Panc1 (cell line): ENCODE measurements around the gene DDI2. TPM values are rescaled to one million over a fixed set of nuclear protein-coding genes. Genes with fewer than 3 reads are reported as not detected.

Experiments used
- ATAC-seq: fragments of 200-7000 bp; cut with Tn5 transposase; 2 replicates; pipeline ENCODE4 v1.9.1; 2020; ENCODE audit warnings: mild to moderate bottlenecking, moderate library complexity
- BruUV-seq: library from RNA; stranded (reverse); fragments of 400-500 nt; replicated peaks from 2 replicates; lab custom pipeline; 2021; lab: Mats Ljungman, UMichigan
- CTCF ChIA-PET: fragments of 300-600 bp; sonication (Branson Sonifier 250); formaldehyde crosslinking; loops from one replicate; lab custom pipeline; 2022; ENCODE audit warnings: antibody characterized with exemption; lab: Charles Lee
- POLR2A ChIA-PET: fragments of 300-600 bp; sonication (Branson Sonifier 250); formaldehyde crosslinking; loops from one replicate; lab custom pipeline; 2022; ENCODE audit warnings: antibody characterized with exemption; lab: Charles Lee
- DNase-seq: peaks from one replicate; pipeline ENCODE4 v3.0.0-alpha.2; 2010; ENCODE audit warnings: low read depth, low spot score
- H3K27ac ChIP-seq: 2 replicates; pipeline ENCODE4 v1.5.1; 2011; ENCODE audit warnings: mild to moderate bottlenecking, low read length, inconsistent platforms
- H3K27me3 ChIP-seq: fragments of 200-500 bp; sonication (Bioruptor generic); 2 replicates; pipeline ENCODE4 v1.6.0; 2014; ENCODE audit warnings: low read length, inconsistent platforms; ENCODE audit not compliant: control insufficient read depth, insufficient read depth
- H3K36me3 ChIP-seq: fragments of 200-500 bp; sonication (Bioruptor generic); 2 replicates; pipeline ENCODE4 v1.5.1; 2014; ENCODE audit warnings: inconsistent platforms, mild to moderate bottlenecking, low read length, moderate library complexity; ENCODE audit not compliant: control insufficient read depth, insufficient read depth
- H3K4me1 ChIP-seq: 2 replicates; pipeline ENCODE4 v1.5.1; 2011; ENCODE audit warnings: inconsistent platforms, mild to moderate bottlenecking, low read length, moderate library complexity; ENCODE audit not compliant: control insufficient read depth, insufficient read depth
- H3K4me3 ChIP-seq, 2 experiments: 2 replicates each; pipeline ENCODE4 v1.5.1; 2011 to 2012; ENCODE audit warnings: low read depth in 2 of 2, low read length in 2 of 2, mild to moderate bottlenecking in 2 of 2, inconsistent platforms in 1 of 2, moderate library complexity in 1 of 2
- H3K9me3 ChIP-seq: fragments of 200-500 bp; sonication (Bioruptor generic); 2 replicates; pipeline ENCODE4 v1.5.1; 2014; ENCODE audit warnings: low read depth, mild to moderate bottlenecking, inconsistent platforms, low read length, moderate library complexity; ENCODE audit not compliant: control insufficient read depth, insufficient read depth
- CTCF ChIP-seq: fragments of 450-650 bp; IDR thresholded peaks from 2 replicates; pipeline ENCODE4 v1.5.1; 2017; ENCODE audit warnings: mild to moderate bottlenecking
- POLR2AphosphoS5 ChIP-seq: IDR thresholded peaks from 2 replicates; pipeline ENCODE4 v1.6.1; 2012; ENCODE audit warnings: mild to moderate bottlenecking, low read depth, low read length, moderate library complexity
- SIN3A ChIP-seq: IDR thresholded peaks from 2 replicates; pipeline ENCODE4 v1.6.1; 2012; ENCODE audit warnings: low read depth, mild to moderate bottlenecking, low read length, moderate library complexity, borderline replicate concordance; ENCODE audit not compliant: insufficient read depth
- TCF7L2 ChIP-seq: IDR thresholded peaks from 2 replicates; pipeline ENCODE4 v1.6.1; 2011; ENCODE audit warnings: mild to moderate bottlenecking, low read depth, low read length, inconsistent platforms
- in situ Hi-C: cut with HindIII; loops from 2 replicates; pipeline ENCODE4 v1.10.0; 2016; ENCODE audit warnings: low sequenced_read_pairs, low pct_unique_long_range_greater_than_20kb
- intact Hi-C: fragments of 100-400 bp; cut with micrococcal nuclease; formaldehyde crosslinking; loops from one replicate; pipeline ENCODE4 v1.10.0; 2022; ENCODE audit not compliant: unreplicated experiment
- total RNA-seq: library from RNA; stranded (reverse); gene quantifications from one replicate; pipeline ENCODE4 v1.2.1, GENCODE V29; 2021; ENCODE audit not compliant: unreplicated experiment
- TF ChIP-seq, protein P1 (sequence below), 2 experiments: IDR thresholded peaks; 2 replicates each; pipeline ENCODE4 v1.6.1; 2011 to 2012; ENCODE audit warnings: low read depth in 2 of 2, control low read depth in 1 of 2, low read length in 1 of 2, mild to moderate bottlenecking in 1 of 2, moderate library complexity in 1 of 2; ENCODE audit not compliant: insufficient read depth in 1 of 2

Gene DDI2
- total RNA-seq, 1 experiment from 2014 or later, result 27.7 TPM

- H3K36me3 ChIP-seq, result no peaks in the 10 kb centered on the region
- CTCF ChIA-PET, result no interaction called here
- DNase-seq, result no peak
- H3K4me1 ChIP-seq, result no peaks in the 10 kb centered on the region
- ATAC-seq, result no peak
- no peaks in the 10 kb centered on the region for H3K27me3 ChIP-seq
- in situ Hi-C loops (no loop called here), intact Hi-C loops (no loop called here)
- H3K4me3 ChIP-seq, result no peak overlapping the region
- H3K9me3 ChIP-seq, result no peaks in the 10 kb centered on the region
- H3K27ac ChIP-seq, result no peak overlapping the region
- POLR2A ChIA-PET, result no interaction called here
- BruUV-seq, result no TSS peak
- TF ChIP-seq POLR2AphosphoS5 (no peak), CTCF (no peak), SIN3A (no peak), TCF7L2 (no peak)
- TF ChIP-seq, protein P1, sequence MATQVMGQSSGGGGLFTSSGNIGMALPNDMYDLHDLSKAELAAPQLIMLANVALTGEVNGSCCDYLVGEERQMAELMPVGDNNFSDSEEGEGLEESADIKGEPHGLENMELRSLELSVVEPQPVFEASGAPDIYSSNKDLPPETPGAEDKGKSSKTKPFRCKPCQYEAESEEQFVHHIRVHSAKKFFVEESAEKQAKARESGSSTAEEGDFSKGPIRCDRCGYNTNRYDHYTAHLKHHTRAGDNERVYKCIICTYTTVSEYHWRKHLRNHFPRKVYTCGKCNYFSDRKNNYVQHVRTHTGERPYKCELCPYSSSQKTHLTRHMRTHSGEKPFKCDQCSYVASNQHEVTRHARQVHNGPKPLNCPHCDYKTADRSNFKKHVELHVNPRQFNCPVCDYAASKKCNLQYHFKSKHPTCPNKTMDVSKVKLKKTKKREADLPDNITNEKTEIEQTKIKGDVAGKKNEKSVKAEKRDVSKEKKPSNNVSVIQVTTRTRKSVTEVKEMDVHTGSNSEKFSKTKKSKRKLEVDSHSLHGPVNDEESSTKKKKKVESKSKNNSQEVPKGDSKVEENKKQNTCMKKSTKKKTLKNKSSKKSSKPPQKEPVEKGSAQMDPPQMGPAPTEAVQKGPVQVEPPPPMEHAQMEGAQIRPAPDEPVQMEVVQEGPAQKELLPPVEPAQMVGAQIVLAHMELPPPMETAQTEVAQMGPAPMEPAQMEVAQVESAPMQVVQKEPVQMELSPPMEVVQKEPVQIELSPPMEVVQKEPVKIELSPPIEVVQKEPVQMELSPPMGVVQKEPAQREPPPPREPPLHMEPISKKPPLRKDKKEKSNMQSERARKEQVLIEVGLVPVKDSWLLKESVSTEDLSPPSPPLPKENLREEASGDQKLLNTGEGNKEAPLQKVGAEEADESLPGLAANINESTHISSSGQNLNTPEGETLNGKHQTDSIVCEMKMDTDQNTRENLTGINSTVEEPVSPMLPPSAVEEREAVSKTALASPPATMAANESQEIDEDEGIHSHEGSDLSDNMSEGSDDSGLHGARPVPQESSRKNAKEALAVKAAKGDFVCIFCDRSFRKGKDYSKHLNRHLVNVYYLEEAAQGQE (IDR thresholded peaks at IDR 0.05; ENCODE audit: insufficient read depth in 1 of 2, low read depth in 2 of 2, low read length in 1 of 2), result no peak
Observed at GRCh38 chr1:15676010-15676409, 58.8 kb downstream of the DDI2 start.

DNA sequence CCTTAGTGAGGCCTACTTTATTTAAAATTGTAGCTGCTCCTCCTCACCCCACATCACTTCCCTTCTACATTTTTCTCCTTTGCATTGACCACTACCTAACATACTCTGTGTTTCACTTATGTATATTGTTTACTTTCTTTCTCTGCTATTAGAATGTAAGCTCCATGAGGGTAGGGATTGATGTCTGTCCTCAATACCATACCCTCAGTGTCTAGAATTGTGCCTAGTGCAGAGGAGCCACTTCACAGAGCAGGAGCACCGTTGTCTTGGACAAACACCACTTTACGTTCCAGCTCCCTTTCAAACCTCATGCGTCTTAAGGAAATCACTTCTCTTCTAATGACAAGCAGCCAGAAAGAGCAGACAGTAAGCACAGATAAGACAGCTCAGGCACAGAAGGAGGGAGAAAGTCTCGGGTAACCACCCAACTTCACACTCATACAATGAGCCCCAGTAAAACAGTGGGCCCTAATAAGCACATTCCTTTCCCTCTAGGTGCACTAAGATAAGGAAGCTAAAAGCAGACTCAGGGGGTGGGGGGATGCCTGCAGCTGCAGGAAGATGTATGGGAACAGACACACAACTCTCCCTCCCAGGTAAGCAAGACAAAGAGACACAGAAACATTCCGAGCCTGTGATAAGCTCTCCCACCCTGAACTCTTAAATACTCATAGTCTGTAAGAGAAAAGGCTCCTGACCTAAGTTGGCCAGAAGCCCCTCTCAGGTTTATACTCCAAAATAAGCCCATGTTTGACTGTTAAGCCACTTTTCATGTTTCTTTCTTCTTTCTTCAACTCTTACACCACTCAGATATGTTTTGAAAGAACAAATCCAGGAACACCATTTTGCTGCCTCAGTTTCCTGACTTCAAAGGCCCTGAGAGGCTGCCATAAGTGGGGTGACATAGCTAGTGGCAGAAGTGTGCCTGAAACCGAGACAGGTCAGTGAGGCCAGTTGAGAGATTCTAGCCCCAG lies 59.7 kb downstream of the DDI2 start:
- no peak for DNase-seq
- POLR2A ChIA-PET, result interaction anchor here (0.6 to 1.2 kb wide), 2 partner anchors 13 to 72 kb away, joined by 3 read pairs; no protein-coding TSS in a partner anchor
- BruUV-seq, result no TSS peak

More for the DNA sequence above, 59.7 kb downstream of the DDI2 start:
- intact Hi-C loops, result no loop called here
- H3K27me3 ChIP-seq, result no peaks in the 10 kb centered on the region
- H3K9me3 ChIP-seq, result no peaks in the 10 kb centered on the region
- TF ChIP-seq CTCF (no peak), POLR2AphosphoS5 (no peak), TCF7L2 (no peak), SIN3A (no peak)
- TF ChIP-seq, protein P1 (IDR thresholded peaks at IDR 0.05; ENCODE audit: insufficient read depth in 1 of 2, low read depth in 2 of 2, low read length in 1 of 2), result no peak
- in situ Hi-C loops, result no loop called here
- no peaks in the 10 kb centered on the region for H3K36me3 ChIP-seq
- CTCF ChIA-PET, result no interaction called here
- H3K27ac ChIP-seq, result no peak overlapping the region
- H3K4me3 ChIP-seq, result no peak overlapping the region
- ATAC-seq, result no peak
- no peaks in the 10 kb centered on the region for H3K4me1 ChIP-seq
